Measurements from ENCODE around the gene SMAD1. TPM values are rescaled to one million over a fixed set of nuclear protein-coding genes. Genes with fewer than 3 reads are reported as not detected.
"Not testable (repeated sequence)": the region's sequence is repeated elsewhere in the genome, so short reads cannot be mapped to it uniquely, and the experiment has no call there.

Gene SMAD1
- total RNA-seq, 1 donor from 2014 or later: 34.7 TPM

- no peak for DNase-seq (ENCODE audit: low read depth)
Measured at GRCh38 chr4:145563293-145563985, 81.8 kb downstream of the SMAD1 start.

GRCh38 chr4:145564540-145564939 is 82.9 kb downstream of the SMAD1 start:
- DNase-seq (ENCODE audit: low read depth): no peak

- DNase-seq (ENCODE audit: low read depth): no peak
Measured at GRCh38 chr4:145565328-145565727, 83.7 kb downstream of the SMAD1 start.

- DNase-seq (ENCODE audit: low read depth): no peak
Measured at GRCh38 chr4:145566086-145566708, 84.5 kb downstream of the SMAD1 start.

GRCh38 chr4:145566768-145567167 is 85.1 kb downstream of the SMAD1 start:
- DNase-seq (ENCODE audit: low read depth): no peak

- DNase-seq (ENCODE audit: low read depth): no peak
Measured at GRCh38 chr4:145567516-145567915, 85.9 kb downstream of the SMAD1 start.

- not testable (repeated sequence) for DNase-seq (ENCODE audit: low read depth)
Measured at GRCh38 chr4:145574546-145574945, 92.9 kb downstream of the SMAD1 start.

DNA sequence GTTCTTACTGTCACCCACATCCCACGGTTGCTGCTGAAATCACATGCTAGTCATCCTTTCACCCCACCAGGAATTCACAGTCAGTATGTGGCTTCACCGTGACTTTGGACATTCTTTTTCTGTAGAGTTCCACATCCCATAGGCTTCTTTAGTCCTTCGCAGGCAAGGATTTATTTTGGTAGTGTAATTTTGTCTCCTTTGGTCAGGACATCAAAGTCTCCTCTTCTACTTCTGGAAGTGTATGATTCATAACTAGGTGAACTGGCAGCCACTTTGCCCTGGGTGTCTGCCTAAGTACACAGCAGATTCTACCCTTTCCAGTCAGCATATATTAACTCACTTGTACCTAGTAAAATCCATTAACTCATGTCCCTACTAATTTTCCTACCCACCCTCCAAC is 99.3 kb downstream of the SMAD1 start:
- peak; percentile 12 for DNase-seq (ENCODE audit: low read depth)

DNA sequence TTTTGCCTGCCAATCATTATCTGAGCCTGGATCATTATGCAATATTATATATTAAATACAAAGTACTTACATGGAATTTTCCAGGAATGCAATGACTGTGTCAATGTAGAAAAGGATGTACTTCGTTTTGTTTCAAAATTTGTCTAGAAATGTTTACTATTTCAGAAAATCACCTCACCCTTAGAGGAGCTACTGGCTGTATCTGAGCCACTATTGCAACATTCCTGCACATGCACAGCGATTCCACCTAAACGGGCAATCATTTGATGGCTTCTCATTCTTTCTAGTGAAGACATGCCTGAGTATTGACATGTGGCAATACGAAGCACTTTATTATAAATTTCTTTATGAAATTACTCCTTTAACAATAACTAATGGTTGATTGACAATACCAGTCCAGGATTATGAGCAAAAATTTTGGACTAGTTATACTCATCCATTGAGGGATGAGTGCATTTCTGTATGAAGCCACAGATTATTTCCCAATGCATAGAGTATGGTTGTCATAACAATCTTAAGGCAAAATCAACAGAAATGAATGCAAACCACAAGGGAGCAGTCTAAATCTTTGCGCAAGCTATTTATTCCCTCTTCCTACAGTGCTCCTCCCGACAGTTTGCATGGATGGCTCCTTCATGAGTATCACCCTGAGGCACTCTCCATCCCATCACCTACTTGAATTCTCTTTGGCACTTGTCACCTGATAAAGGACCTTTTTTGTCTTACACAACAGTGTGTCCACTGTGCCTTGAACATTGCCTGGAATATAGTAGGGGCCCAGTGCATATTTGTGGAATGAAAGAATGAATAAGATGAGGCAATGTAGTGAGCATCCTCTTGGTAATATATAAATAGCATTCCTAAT is 101.8 kb downstream of the SMAD1 start:
- no peak for DNase-seq (ENCODE audit: low read depth)

- DNase-seq (ENCODE audit: low read depth): no peak
Measured at GRCh38 chr4:145587088-145587754, 105.6 kb downstream of the SMAD1 start.

- not testable (repeated sequence) for DNase-seq (ENCODE audit: low read depth)
Measured at GRCh38 chr4:145589381-145589780, 107.7 kb downstream of the SMAD1 start.

GRCh38 chr4:145589916-145590702 is 108.5 kb downstream of the SMAD1 start:
- no peak for DNase-seq (ENCODE audit: low read depth)

DNA sequence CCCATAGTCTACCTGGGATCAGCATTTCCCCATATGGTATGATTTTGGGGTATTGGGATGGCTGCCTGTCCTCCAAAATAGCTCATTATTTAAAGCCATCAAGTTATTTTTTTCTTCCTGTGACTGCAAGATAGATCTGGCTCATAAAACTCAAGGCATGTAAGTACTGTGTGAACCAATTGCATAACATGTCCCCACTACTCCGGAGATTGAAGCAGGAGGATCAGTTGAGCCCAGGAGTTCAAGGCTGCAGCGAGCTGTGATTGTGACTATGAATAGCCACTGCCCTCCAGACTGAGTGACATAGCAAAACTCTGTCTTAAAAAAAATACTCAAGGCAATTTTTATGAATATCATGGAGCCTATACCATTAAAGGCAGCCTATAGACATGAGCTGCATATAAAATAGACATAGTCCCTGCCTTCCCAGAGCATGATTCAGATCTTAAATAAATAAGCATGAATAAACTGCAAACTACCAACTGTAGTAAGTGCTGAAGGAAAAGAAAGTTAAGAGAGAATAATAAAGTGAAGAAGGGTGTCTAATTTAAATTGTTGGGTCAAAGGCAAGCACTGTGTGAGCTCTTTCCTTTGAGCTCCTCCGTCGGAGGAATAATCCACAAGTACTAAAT is 120.6 kb downstream of the SMAD1 start:
- DNase-seq (ENCODE audit: low read depth): peak; percentile 82

DNA sequence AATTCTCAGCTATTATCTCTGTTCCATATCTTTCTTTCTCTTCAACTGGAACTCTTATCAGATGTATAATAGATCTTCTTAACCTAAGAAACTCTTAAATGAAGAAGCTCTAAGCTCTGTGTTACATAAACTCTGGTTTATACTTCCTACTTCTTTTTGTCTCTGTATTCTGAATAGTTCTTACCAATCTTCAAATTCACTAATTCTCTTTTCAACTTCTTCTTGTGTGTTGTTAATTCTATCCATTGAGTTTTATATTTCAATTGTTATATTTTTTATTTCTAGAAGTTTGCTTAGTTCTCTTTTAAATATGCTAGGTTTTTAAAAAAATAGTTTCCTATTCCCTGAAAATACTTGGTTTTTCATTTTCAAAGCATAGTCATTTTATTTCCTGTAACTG is 124.3 kb downstream of the SMAD1 start:
- no peak for DNase-seq (ENCODE audit: low read depth)

Other genes with a start within 250 kb of the SMAD1 start
- gene MMAA, start 137.5 kb downstream of the SMAD1 start, total RNA-seq: 10.2 and 17.4 TPM in 2 replicates
- gene C4orf51, start 198.3 kb downstream of the SMAD1 start, total RNA-seq: not detected in 2 replicates